ENCODE data around the gene HTR1E. TPM values are rescaled to one million over a fixed set of nuclear protein-coding genes. Genes with fewer than 3 reads are reported as not detected.
"Not testable (repeated sequence)": the region's sequence is repeated elsewhere in the genome, so short reads cannot be mapped to it uniquely, and the experiment has no call there.

The HTR1E gene
- total and polyA plus RNA-seq, 5 experiments from 2014 or later, result not detected

DNA sequence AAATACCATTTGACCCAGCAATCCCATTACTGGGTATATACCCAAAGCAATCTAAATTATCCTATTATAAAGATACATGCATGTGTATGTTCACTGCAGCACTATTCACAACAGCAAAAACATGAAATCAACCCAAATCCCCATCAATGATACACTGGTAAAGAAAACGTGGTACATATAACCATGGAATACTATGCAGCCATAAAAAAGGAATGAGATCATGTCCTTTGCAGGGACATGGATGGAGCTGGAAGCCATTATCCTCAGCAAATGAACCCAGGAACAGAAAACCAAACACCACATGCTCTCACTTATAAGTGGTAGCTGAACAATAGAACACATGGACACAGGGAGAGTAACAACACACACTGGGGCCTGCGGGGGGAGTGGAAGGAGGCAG is 69.2 kb downstream of the HTR1E start:
- DNase-seq, POLR2A ChIA-PET: not testable (repeated sequence)
- H3K36me3 Mint-ChIP-seq, result peaks cover 0 to 12% (median 0%) of the 10 kb centered on the region in 3 donors

DNA sequence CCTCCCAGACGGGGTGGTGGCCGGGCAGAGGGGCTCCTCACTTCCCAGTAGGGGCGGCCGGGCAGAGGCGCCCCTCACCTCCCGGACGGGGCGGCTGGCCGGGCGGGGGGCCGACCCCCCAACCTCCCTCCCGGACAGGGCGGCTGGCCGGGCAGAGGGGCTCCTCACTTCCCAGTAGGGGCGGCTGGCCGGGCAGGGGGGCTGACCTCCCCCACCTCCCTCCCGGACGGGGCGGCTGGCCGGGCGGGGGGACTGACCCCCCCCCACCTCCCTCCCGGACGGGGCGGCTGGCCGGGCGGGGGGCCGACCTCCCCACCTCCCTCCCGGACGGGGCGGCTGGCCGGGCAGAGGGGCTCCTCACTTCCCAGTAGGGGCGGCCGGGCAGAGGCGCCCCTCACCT is 72.3 kb downstream of the HTR1E start:
- H3K9me3 Mint-ChIP-seq, result peaks cover 0 to 16% (median 11%) of the 10 kb centered on the region in 9 donors
- POLR2A ChIA-PET, H3K27ac Mint-ChIP-seq, H3K27me3 Mint-ChIP-seq, H3K4me3 Mint-ChIP-seq, ATAC-seq, DNase-seq, H3K4me1 Mint-ChIP-seq, H3K36me3 Mint-ChIP-seq: not testable (repeated sequence)

More for the DNA sequence above, 69.2 kb downstream of the HTR1E start:
- Mint-ChIP-seq H3K9me3 (peaks cover 0 to 27% (median 19%) of the 10 kb centered on the region in 9 donors), H3K27ac (peak overlapping the region in 1 of 10 donors; percentile 15), H3K27me3 (peaks cover 0 to 11% (median 3%) of the 10 kb centered on the region in 5 donors)
- ATAC-seq, H3K4me1 Mint-ChIP-seq, H3K4me3 Mint-ChIP-seq: not testable (repeated sequence)

GRCh38 chr6:87012035-87012434 is 74.7 kb downstream of the HTR1E start:
- H3K27ac Mint-ChIP-seq, result no peak overlapping the region
- peaks cover 0 to 11% (median 6%) of the 10 kb centered on the region in 9 donors for H3K9me3 Mint-ChIP-seq
- H3K4me1 Mint-ChIP-seq, result no peaks in the 10 kb centered on the region
- peaks cover 0 to 6% (median 0%) of the 10 kb centered on the region in 3 donors for H3K36me3 Mint-ChIP-seq
- POLR2A ChIA-PET, result no interaction called here
- peaks cover 0 to 9% (median 2%) of the 10 kb centered on the region in 5 donors for H3K27me3 Mint-ChIP-seq
- ATAC-seq (no peak), DNase-seq (no peak)
- no peak overlapping the region for H3K4me3 Mint-ChIP-seq

- no peaks in the 10 kb centered on the region for H3K4me1 Mint-ChIP-seq
- ATAC-seq, result no peak
- H3K27me3 Mint-ChIP-seq, result peaks cover 2 to 11% (median 3%) of the 10 kb centered on the region in 5 donors
- H3K27ac Mint-ChIP-seq, result no peak overlapping the region
- H3K4me3 Mint-ChIP-seq, result no peak overlapping the region
- H3K9me3 Mint-ChIP-seq, result peaks cover 0 to 11% (median 6%) of the 10 kb centered on the region in 9 donors
- peaks cover 0 to 6% (median 0%) of the 10 kb centered on the region in 3 donors for H3K36me3 Mint-ChIP-seq
- POLR2A ChIA-PET, result no interaction called here
- no peak for DNase-seq
These were observed 75.4 kb downstream of the HTR1E start for GRCh38 chr6:87012743-87013142.

- ATAC-seq, result no peak
- no peaks in the 10 kb centered on the region for H3K4me1 Mint-ChIP-seq
- no peak overlapping the region for H3K27ac Mint-ChIP-seq
- H3K4me3 Mint-ChIP-seq, result no peak overlapping the region
- H3K36me3 Mint-ChIP-seq, result no peaks in the 10 kb centered on the region
- H3K27me3 Mint-ChIP-seq, result peaks cover 14 to 28% (median 20%) of the 10 kb centered on the region in 5 donors
- peaks cover 0 to 7% (median 0%) of the 10 kb centered on the region in 9 donors for H3K9me3 Mint-ChIP-seq
- POLR2A ChIA-PET, result no interaction called here
- no peak for DNase-seq
These were observed 79.4 kb downstream of the HTR1E start for GRCh38 chr6:87016772-87017171.

GRCh38 chr6:87027021-87027420 is 89.7 kb downstream of the HTR1E start:
- peaks cover 0 to 3% (median 0%) of the 10 kb centered on the region in 4 donors for H3K4me1 Mint-ChIP-seq
- H3K36me3 Mint-ChIP-seq, result no peaks in the 10 kb centered on the region
- no peak overlapping the region for H3K27ac Mint-ChIP-seq
- POLR2A ChIA-PET, result no interaction called here
- DNase-seq (no peak), ATAC-seq (no peak)
- peaks cover 0 to 24% (median 7%) of the 10 kb centered on the region in 5 donors for H3K27me3 Mint-ChIP-seq
- no peak overlapping the region for H3K4me3 Mint-ChIP-seq
- no peaks in the 10 kb centered on the region for H3K9me3 Mint-ChIP-seq

GRCh38 chr6:87029711-87030314 is 92.5 kb downstream of the HTR1E start:
- DNase-seq (no peak), ATAC-seq (no peak)
- H3K27me3 Mint-ChIP-seq, result peaks cover 2 to 22% (median 5%) of the 10 kb centered on the region in 5 donors
- H3K36me3 Mint-ChIP-seq, result no peaks in the 10 kb centered on the region
- peaks cover 0 to 3% (median 0%) of the 10 kb centered on the region in 4 donors for H3K4me1 Mint-ChIP-seq
- POLR2A ChIA-PET, result no interaction called here
- H3K9me3 Mint-ChIP-seq, result peaks cover 0 to 5% (median 0%) of the 10 kb centered on the region in 9 donors
- no peak overlapping the region for H3K4me3 Mint-ChIP-seq
- no peak overlapping the region for H3K27ac Mint-ChIP-seq

- H3K27ac Mint-ChIP-seq, result no peak overlapping the region
- POLR2A ChIA-PET, result no interaction called here
- ATAC-seq, result no peak
- no peak overlapping the region for H3K4me3 Mint-ChIP-seq
- peaks cover 0 to 17% (median 9%) of the 10 kb centered on the region in 5 donors for H3K27me3 Mint-ChIP-seq
- no peaks in the 10 kb centered on the region for H3K4me1 Mint-ChIP-seq
- H3K9me3 Mint-ChIP-seq, result peaks cover 0 to 11% (median 0%) of the 10 kb centered on the region in 9 donors
- no peaks in the 10 kb centered on the region for H3K36me3 Mint-ChIP-seq
- no peak for DNase-seq
These were observed 103.4 kb downstream of the HTR1E start for GRCh38 chr6:87040729-87041128.

DNA sequence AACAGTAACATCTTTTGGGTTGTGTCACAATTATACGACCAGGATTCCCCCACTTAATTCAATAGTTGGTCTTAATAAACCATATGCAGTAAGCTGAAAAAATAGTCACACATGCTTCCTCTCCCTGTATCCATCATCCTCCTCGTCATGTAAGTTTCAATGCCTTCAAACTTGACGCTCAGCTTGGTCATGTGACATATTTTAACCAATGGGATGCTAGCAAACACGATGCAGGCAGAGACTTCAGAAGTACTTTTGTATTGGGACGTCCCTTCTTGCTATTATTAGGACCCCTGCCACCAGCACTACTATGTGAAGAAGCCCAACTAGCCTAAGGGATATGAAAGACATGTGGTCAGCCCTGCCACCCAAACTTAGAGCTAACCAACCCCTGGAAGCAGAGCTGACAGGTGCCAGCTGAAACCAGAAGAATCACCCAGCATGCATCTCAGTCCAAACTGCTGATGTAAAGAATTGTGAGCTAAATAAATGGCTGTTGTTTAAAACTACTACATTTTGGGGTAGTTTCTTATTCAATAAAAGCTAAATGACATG is 108.3 kb downstream of the HTR1E start:
- no peak for ATAC-seq
- Mint-ChIP-seq H3K9me3 (peaks cover 0 to 1% (median 0%) of the 10 kb centered on the region in 9 donors), H3K4me3 (no peak overlapping the region), H3K36me3 (no peaks in the 10 kb centered on the region), H3K4me1 (peaks cover 0 to 11% (median 0%) of the 10 kb centered on the region in 4 donors), H3K27ac (no peak overlapping the region), H3K27me3 (peaks cover 9 to 22% (median 16%) of the 10 kb centered on the region in 5 donors)
- no peak for DNase-seq
- POLR2A ChIA-PET, result no interaction called here

GRCh38 chr6:87049779-87050178 is 112.5 kb downstream of the HTR1E start:
- Mint-ChIP-seq H3K4me3 (no peak overlapping the region), H3K4me1 (peaks cover 0 to 17% (median 0%) of the 10 kb centered on the region in 4 donors), H3K36me3 (no peaks in the 10 kb centered on the region), H3K27ac (no peak overlapping the region), H3K9me3 (no peaks in the 10 kb centered on the region), H3K27me3 (peaks cover 5 to 17% (median 14%) of the 10 kb centered on the region in 5 donors)
- ATAC-seq (no peak), DNase-seq (no peak)
- POLR2A ChIA-PET, result no interaction called here

- no peaks in the 10 kb centered on the region for H3K36me3 Mint-ChIP-seq
- peaks cover 0 to 23% (median 0%) of the 10 kb centered on the region in 4 donors for H3K4me1 Mint-ChIP-seq
- no peak overlapping the region for H3K4me3 Mint-ChIP-seq
- ATAC-seq (no peak), DNase-seq (no peak)
- H3K27ac Mint-ChIP-seq, result no peak overlapping the region
- H3K9me3 Mint-ChIP-seq, result no peaks in the 10 kb centered on the region
- peaks cover 10 to 24% (median 15%) of the 10 kb centered on the region in 5 donors for H3K27me3 Mint-ChIP-seq
- POLR2A ChIA-PET, result no interaction called here
These were observed 116.0 kb downstream of the HTR1E start for GRCh38 chr6:87053312-87053711.

DNA sequence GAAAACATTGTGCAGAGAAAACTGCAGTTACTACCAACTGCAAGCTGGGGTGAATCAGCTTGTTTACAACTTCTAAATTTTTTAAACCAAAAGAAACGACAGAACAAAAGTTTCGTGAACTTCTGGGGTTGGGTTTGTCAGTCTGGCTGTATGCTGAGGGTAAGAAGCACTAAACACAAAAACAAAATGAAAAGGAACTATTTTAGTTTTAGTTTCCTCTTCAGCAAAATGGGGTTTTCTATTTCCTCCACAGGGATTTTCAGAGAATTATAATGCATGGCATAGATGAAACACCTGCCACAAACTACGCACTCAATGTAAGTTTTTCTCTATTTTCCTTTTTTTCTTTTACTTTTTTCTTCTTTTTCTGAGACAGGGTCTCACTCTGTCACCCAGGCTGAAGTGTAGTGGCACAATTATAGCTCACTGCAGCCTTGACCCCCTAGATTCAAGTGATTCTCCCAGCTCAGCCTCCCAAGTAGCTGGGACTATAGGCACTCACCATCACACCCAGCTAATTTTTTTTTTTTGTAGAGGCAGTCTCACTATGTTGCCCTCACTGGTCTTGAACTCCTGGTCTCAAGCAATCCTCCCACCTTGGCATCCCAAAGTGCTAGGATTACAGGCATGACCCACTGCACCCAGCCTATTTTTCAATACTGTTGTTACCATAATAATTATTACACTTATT is 117.0 kb downstream of the HTR1E start:
- POLR2A ChIA-PET, result no interaction called here
- Mint-ChIP-seq H3K4me3 (peak overlapping the region in 1 of 10 donors; percentile 11), H3K27me3 (peaks cover 9 to 24% (median 11%) of the 10 kb centered on the region in 5 donors), H3K27ac (no peak overlapping the region), H3K4me1 (peaks cover 0 to 20% (median under 1%) of the 10 kb centered on the region in 4 donors), H3K36me3 (no peaks in the 10 kb centered on the region), H3K9me3 (no peaks in the 10 kb centered on the region)
- ATAC-seq (no peak), DNase-seq (no peak)

- no peak for DNase-seq
- H3K4me1 Mint-ChIP-seq, result peaks cover 0 to 4% (median under 1%) of the 10 kb centered on the region in 4 donors
- H3K9me3 Mint-ChIP-seq, result no peaks in the 10 kb centered on the region
- no peak for ATAC-seq
- POLR2A ChIA-PET, result no interaction called here
- peaks cover 11 to 55% (median 18%) of the 10 kb centered on the region in 5 donors for H3K27me3 Mint-ChIP-seq
- H3K4me3 Mint-ChIP-seq, result no peak overlapping the region
- H3K36me3 Mint-ChIP-seq, result no peaks in the 10 kb centered on the region
- no peak overlapping the region for H3K27ac Mint-ChIP-seq
These were observed 122.6 kb downstream of the HTR1E start for GRCh38 chr6:87059943-87060342.

All from naive thymus-derived CD8-positive, alpha-beta T cell (primary cell).